GM18873 (cell line): Measurements from ENCODE around the gene AGO4.
"Not testable (repeated sequence)": the region's sequence is repeated elsewhere in the genome, so short reads cannot be mapped to it uniquely, and the experiment has no call there.

Source experiments
- ATAC-seq: cut with Tn5 transposase; IDR thresholded peaks from one replicate; pipeline ENCODE4 v1.9.1; 2021; ENCODE audit warnings: mild to moderate bottlenecking, moderate library complexity, moderate number of reproducible peaks; ENCODE audit not compliant: unreplicated experiment, low FRiP score

The AGO4 gene

DNA sequence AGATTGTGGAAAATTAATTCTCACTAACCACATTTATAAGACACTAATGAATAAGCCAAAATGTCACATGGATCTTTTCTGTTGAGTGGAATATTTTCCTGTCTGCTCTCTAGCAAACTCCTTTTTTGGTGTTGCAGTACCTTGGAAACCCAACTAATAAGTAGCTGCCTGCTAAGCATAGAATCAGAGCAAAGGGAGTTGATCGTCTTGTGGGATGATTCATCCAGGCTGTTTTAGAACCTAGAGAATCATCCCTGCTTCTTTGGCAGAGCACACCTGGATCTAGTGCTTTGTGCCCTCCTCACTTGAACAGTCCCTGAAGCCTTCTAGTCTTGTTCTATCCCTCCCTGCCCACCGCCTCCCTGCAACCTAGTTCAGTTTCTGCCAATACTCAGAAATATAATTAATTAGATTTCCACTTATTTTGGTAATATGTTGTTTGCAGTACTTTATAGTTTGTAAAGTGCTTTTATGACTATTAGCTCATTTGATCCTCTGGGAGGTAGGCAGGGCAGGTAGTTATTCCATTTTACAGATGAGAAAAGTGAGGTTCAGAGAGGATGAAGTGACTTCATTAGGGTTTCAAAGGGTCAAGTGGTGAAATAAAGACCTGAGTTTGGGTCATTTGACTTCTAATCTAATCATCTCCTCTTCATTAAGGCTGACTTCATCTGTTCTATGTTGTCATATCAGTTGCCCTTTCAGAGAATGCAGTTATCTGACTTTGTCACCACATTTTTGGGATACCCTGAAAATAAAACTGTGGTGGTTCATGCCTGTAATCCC lies 2.5 kb downstream of the AGO4 start:
- no peak for ATAC-seq

DNA sequence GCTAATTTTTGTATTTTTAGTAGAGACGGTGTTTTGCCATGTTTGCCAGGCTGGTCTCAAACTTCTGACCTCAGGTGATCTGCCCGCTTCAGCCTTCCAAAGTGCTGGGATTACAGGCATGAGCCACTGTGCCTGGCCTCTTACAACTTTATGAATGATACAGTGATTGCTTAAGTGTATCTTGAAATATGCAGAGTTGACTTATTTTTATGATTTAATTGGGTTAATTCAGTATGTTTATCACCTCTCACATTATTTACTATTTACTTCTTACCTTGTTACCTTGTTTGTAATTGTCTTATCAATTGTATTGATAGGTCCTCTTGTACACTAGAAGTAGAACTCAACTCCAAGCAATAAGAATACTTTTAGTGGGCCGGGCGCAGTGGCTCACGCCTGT lies 4.9 kb downstream of the AGO4 start:
- not testable (repeated sequence) for ATAC-seq

DNA sequence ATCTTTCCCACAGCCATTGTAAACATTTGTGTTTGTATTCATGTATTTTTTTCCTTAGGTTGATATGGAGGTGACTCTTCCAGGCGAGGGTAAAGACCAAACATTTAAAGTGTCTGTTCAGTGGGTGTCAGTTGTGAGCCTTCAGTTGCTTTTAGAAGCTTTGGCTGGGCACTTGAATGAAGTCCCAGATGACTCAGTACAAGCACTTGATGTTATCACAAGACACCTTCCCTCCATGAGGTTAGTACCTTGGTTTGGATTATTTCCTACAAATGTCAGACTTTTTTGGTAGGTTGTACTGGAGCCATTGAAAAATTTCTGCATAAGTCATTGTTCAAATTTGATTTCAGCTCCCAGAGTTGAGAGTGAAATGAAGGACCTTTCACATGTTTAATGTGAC lies 17.4 kb downstream of the AGO4 start:
- ATAC-seq = no peak

DNA sequence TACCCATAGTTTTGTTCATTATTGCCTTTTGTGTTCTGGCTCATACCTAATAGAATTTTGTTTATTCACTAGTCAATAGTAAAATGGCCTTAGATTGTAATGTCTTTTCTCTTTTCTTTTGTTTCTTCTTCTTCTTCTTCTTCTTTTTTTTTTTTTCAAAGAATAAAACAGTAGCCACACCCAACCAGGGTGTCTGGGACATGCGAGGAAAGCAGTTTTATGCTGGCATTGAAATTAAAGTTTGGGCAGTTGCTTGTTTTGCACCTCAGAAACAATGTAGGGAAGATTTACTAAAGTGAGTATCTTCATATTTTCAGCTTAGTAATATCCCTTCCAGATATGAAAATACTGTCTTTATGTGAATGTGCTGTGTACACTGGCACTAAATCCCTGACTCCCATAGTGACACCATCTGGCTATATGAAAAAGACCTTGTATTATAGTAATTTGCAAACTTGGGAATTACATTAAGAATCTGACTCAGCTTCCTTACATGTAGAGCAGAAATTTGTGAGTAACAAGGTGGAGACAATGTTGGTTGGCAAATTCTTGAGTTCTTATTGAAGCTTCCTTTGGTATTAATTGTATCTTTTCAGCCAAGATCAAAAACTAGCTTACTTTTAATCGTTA lies 24.6 kb downstream of the AGO4 start:
- no peak for ATAC-seq

DNA sequence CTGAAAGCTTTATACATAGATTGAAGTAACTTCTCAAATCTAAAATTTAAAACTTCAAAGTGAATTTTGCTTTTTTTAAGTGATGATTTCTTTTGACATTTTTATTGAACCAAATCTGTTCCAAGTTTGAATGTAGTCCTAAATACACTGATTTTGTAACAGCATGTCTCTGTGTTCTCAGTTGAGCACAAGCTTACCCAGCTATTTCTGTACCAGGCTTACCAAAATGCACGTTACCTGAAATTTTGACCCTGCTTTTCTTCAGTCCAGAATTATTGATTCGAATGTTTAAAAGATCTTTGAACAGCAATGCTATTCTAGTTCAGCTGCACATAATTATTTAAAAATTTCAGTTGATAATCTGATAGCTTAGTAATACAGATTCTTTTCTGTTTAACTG lies 25.6 kb downstream of the AGO4 start:
- no peak for ATAC-seq

DNA sequence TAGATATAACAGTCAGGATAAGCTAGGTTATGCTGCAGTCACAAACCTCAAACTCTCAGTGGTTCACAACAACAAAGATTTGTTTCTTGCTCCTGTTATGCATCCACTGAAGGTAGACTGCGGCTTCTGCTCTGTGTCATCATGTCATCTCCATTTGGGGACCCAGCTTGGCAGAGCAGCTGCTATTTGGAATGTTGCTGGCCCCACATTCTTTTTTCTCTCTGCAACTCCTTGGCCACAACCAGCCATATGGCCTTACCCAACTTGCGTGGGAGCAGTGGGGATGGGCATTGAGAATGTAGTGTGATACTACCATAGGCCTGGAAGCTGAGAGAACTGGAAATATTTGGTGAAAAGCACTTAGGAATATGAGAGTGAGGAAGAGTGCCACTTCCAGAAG lies 26.4 kb downstream of the AGO4 start:
- no peak for ATAC-seq

DNA sequence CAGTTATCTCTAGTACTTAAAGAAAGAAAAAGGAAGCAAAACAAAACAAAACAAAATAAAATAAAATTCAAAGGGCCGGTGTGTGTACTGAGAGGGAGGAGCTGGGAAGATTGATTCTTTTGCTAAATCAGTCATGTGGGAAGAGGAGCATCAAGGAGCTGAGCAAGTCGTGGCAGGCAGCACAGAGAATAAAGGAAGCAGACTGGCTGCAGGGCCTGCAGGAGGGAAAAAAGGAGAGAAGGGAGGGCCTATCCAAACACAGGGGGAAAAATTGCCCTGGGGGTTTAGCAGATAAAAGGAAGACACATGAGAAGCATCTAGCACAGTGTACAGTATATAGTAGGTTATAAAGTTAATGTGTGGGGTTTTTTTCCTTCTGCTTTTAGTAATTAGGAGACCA lies 27.6 kb downstream of the AGO4 start:
- ATAC-seq = no peak

DNA sequence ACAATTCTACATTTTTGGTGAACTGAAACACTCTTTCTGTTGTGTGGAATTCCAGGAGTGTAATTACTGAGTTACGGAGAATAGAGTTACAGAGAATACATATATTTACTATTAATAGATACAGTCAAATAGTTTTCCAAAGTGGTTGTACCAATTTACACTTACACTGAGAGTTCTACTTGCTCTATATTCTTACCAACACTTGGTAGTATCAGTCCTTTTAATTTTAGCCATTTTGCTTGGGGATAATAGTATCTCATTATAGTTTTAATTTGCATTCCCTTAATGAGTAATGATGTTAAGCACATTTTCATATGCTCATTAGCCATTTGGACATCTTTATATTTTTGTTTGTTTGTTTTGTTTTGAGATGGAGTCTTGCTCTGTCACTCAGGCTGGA lies 28.9 kb downstream of the AGO4 start:
- no peak for ATAC-seq

DNA sequence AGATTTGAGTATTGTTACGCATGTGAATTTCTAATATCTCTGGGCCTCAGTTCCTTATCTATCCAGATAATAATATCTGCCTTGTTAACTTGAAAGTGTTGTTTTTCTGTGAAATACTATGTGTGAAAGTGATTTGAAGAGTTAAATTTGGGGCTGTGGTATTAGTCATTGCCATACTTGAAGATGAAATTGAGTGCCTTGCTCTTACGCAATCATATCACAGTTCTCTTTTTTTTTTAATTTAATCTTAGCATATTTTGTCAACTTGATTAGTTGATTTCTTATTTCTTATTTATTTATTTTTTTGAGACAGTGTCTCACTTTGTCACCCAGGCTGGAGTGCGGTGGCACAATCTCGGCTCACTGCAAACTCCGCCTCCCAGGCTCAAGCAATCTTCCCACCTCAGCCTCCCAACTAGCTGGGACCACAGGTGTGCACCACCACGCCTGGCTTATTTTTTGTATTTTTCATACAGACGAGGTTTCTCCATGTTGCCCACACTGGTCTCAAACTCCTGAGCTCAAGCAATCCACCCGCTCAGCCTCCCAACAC lies 31.0 kb downstream of the AGO4 start:
- no peak for ATAC-seq

DNA sequence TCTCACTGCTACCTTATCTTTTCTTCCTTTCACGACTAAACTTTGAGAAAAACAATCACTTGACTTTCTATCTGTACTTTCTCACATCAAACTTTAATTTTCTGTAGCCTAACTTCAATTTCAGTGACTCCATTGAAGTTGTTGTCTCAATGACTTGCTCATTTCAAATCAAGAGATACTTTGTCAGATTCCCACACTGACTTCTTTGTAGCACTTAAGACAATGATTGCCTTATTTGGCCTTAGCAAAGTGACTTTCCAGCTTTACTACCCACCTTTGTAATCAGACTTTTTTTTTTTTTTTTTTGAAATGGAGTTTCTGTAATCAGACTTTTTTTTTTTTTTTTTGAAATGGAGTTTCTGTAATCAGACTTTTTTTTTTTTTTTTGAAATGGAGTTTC lies 37.0 kb downstream of the AGO4 start:
- ATAC-seq = no peak

DNA sequence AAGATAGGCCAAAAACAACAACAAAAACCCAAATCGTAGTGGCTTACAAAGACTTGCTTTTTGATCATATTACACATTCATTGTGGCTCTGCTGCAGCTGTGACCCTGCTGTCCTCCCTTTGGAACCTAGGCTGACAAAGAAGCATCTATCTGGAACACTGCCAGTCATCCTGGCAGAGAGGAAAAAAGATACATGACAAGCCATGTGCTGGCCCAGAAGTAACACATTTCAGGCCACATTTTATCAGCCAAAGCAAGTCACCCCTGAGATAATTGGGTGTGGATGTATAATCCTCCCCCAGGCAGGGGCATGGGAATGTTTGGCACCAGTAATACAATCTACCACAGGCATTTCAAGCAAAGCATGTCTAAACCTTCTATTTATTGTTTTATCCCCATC lies 38.0 kb downstream of the AGO4 start:
- ATAC-seq = no peak

DNA sequence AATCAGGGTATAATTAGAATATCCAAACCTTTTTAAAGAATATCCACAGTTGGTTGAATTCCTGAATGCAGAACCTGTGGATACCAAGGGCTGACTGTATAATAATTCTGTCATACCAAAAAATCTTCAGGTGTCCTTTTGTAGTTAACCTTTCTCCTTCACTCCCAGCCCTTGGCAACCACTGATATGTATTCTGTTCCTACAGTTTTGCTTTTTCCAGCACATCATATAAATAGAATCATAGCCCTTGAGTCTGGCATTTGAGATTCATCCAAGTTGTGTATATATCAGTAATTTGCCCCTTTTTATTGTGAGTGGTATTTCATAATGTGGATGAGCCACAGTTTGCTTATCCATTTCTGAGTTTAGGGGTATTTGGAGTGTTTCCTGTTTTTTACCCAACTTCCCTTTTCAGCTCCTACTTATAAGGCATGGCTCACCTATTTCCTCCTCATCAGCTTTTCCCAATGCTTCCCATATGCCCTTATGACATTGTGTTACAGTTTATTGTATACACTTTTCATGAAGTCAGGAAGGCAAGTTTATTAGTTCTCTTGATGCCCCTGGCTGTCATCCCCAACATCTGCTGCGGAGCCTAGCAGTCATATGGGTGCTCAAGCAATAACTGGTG lies 40.2 kb downstream of the AGO4 start:
- ATAC-seq = no peak

DNA sequence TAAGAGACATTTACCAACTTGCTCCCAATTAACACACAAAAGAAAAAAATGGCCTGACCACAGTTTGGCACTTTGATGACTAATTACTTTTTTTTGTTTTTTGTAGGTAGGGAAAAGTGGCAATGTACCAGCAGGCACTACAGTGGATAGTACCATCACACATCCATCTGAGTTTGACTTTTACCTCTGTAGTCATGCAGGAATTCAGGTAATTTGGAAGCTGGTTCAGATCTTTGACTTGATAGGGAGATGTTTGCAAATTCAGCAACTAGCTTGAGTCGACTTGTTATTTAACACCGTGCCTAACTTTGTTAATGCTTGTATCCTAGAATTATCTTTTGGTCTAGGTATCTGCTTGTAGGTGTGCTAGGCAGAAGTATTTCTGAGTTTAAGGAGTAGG lies 42.2 kb downstream of the AGO4 start:
- ATAC-seq = no peak

DNA sequence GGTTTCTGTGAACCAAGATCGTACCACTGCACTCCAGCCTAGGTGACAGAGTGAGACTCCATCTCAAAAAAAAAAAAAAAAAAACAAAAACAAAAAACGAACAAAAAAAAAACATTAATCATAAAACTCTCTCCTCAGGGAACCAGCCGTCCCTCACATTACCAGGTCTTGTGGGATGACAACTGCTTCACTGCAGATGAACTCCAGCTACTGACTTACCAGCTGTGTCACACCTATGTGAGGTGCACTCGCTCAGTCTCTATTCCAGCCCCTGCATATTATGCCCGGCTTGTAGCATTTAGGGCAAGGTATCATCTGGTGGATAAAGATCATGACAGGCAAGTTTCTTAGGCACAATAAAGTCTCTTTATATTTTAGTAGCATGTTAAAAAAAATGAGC lies 42.9 kb downstream of the AGO4 start:
- ATAC-seq = no peak

DNA sequence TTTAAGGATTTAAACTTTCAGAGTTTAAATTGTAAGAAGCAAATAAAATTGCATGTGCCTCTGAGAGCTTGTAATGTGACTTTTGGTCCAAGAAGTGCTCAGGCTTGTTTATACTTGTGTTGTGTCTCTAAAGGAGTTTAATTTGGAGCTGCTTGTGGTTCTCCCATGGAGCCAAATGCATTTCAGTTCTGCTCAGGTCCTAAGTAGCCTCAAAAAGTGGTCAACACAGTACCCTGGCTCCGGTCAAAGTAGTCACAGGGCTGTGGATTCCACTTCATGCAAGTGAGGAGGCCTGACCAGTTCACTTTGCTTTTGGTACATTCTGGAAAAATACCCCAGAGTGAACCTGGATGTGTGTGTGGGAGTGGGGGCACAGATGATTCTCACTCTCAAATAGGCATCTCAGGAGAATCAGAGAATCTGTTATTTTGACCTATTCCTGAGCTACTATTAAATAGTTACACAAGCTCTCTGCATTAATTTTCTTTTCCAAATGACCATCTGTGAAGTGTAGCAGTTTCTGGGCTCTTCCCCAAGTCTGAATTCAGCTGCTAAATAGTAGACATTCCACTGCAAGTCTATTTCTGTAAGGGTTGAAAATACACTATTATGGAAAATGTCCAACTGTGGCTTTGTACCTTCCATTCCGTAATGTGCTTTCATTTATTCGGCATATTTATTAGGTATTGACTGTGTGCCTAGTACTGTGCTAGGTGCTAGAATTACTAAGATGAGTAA lies 43.5 kb downstream of the AGO4 start:
- no peak for ATAC-seq

DNA sequence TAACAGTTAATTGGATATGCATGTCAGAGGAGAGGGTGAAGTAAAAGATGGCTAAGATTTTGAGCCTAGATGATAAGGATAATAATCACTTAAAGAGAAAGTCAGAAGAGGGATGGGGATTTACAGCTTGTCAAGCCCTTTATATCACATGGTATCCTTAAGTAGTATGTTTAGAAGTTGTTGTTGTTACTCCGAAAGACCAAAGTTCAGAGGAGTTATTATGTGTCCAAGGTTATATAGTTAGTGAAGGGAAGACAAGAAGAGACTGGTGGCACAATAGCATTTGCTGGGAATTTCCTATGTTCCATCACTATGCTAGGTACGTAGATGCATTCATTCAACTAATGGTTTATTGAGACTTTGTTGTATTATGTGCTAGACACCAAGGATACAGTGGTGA lies 44.4 kb downstream of the AGO4 start:
- ATAC-seq = no peak

DNA sequence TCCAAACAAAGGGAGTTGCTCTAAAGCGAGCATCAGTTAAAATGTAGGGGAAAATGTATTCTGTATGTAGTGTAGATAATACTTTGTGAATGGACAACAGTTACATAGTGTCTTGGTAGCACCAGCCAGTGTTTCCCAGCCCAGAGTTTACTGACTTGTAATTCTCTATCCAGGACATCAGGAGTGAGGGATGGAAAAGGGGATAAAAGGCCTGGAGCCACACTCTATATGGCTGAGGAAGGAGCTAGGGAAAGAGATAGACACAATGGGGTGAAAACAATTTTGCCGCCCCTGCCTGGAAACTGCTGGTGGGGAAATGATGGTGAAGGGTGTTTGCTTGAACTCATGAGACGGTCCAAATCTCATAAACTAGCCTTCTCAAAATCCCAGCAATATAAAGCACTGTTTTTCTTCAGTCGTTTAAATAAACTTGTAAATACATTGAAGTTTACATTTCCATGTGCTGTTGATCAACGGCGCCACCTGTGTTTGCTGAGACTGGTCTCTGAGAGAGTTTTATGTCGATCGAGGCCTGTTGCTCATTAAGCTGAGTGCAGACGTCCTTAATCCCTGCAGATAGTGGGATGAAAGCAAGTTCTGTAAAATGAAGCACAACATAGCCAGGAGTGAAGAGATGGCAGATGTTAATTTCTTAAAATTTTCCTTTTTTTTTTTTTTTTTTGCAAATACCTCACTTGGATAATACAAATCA lies 47.3 kb downstream of the AGO4 start:
- no peak for ATAC-seq

DNA sequence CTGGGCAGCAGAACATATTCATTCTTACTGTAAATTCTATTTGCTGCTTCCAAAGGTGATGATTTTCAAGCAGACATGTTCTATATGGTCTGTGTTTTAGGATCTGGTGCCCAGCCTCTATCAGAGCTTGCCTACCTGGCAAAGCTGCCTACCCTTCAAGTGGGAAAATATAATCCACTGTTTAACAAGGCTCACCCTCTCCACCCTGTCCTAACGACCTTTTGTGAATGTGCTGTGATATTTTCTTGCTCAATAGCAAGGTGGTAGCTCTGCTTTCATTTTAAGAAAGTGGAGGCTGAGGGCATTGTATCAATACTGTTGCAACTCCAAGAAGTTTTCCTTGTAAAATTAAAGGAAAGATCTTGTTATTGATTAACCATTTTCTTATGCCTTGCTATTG lies 49.1 kb downstream of the AGO4 start:
- no peak for ATAC-seq

DNA sequence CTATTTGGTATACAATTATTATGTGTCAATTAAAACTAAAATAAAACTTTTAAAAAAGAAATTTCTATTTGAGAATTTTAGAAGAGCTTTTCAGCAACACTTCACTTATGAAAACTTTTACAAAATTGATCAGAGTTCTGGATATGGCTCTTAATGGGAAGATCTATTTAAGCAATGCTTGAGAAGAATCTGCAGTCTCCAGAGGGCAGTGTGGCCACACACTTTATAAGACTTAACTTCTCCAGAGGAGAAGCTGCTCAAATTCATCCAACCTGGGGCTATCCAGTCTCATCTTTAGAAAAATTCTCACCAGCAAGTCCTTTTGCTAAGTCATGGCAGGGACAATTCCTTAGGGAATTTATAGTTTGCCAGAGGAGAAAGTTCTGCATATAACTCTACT lies 50.0 kb downstream of the AGO4 start:
- ATAC-seq = no peak

DNA sequence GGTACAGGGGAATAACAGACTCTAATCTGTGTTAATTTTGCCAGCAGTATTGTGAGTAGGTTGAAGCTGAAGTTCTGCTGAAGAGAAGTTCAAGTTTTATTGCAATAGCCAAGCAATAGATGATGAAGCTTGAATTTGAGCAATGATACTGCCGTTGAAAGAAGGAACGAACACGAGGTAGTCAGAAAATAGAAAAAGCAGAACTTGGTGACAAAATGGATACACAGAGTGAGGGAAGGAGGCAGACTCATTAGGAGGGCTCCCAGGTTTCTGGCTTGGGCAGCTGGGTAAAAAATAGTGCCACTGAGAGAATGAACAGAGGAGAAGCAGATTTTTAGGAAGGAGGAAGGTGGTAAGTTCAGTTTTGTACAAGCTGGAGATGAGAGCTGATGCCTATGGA lies 52.9 kb downstream of the AGO4 start:
- ATAC-seq = no peak
